HEK293T (cell line): ENCODE measurements around the gene CADM2.

Experiments used
- NFRKB ChIP-seq: fragments of 450-650 bp; IDR thresholded peaks from 2 replicates; pipeline ENCODE4 v1.6.1; 2016; ENCODE audit warnings: mild to moderate bottlenecking, moderate library complexity
- SUZ12 ChIP-seq: fragments of 450-650 bp; IDR thresholded peaks from 2 replicates; pipeline ENCODE4 v1.6.1; 2016; ENCODE audit warnings: mild to moderate bottlenecking
- ZNF384 ChIP-seq: fragments of 450-650 bp; IDR thresholded peaks from 2 replicates; pipeline ENCODE4 v1.6.1; 2016

DNA sequence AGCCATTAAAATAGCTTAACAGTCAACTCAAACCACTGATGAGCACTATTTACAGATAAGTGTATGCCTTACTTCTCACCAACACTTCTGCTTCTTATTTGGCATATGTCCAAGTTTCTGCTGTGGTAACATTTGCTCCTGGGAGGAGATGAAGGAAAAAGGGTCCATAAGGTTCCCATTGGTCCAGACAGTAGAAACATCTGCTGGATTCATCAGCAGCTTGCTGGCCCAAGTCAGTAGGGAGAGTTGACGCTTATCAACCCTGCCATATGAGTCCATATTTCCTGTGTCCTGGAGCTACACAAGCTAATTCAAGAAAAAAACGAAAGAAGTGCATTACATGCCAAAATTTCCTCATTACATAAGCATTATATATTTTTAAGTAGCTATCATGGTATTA, 824.5 kb downstream of the CADM2 start:
- TF ChIP-seq SUZ12, result no peak
- TF ChIP-seq NFRKB, result no peak
- TF ChIP-seq ZNF384, result no peak
